BJ (cell line): ENCODE measurements around the gene PACS1. TPM values are rescaled to one million over a fixed set of nuclear protein-coding genes. Genes with fewer than 3 reads are reported as not detected.
A peak's percentile ranks its signal among the peaks of the same experiment; 100 is the strongest.

Experiments used
- CTCF ChIA-PET: fragments of 350-600 bp; formaldehyde crosslinking; extraction: SDS; loops from one replicate; lab custom pipeline; 2021; ENCODE audit warnings: antibody characterized with exemption, inconsistent platforms; lab: Yijun Ruan, JAX
- POLR2A ChIA-PET: fragments of 300-600 bp; sonication (Branson Sonifier 250); formaldehyde crosslinking; extraction: SDS; loops from one replicate; lab custom pipeline; 2021; ENCODE audit warnings: antibody characterized with exemption; lab: Charles Lee
- DNase-seq: peaks from one replicate; pipeline ENCODE4 v3.0.0-alpha.2; 2011; ENCODE audit warnings: low read depth
- H3K27me3 ChIP-seq: 2 replicates; pipeline ENCODE4 v1.6.0; 2011; ENCODE audit warnings: low read length; ENCODE audit not compliant: control insufficient read depth, insufficient read depth
- H3K36me3 ChIP-seq: 2 replicates; pipeline ENCODE4 v1.5.1; 2011; ENCODE audit warnings: low read length; ENCODE audit not compliant: control insufficient read depth, insufficient read depth
- H3K4me3 ChIP-seq: 2 replicates; pipeline ENCODE4 v1.5.1; 2011; ENCODE audit warnings: low read depth, mild to moderate bottlenecking, control low read depth, low read length
- polyA plus RNA-seq: library from polyadenylated mRNA; depleted of rRNA; stranded (reverse); fragments of >200 nt; gene quantifications from 2 replicates; pipeline ENCODE4 v1.2.3, GENCODE V29; 2011
- TF ChIP-seq, protein P1 (sequence below): IDR thresholded peaks from 2 replicates; pipeline ENCODE4 v1.5.1; 2011; ENCODE audit warnings: low read depth, mild to moderate bottlenecking, control low read depth, inconsistent platforms, low read length, moderate library complexity; ENCODE audit not compliant: insufficient read depth

The PACS1 gene
- polyA plus RNA-seq, 1 experiment = 34.3 TPM

DNA sequence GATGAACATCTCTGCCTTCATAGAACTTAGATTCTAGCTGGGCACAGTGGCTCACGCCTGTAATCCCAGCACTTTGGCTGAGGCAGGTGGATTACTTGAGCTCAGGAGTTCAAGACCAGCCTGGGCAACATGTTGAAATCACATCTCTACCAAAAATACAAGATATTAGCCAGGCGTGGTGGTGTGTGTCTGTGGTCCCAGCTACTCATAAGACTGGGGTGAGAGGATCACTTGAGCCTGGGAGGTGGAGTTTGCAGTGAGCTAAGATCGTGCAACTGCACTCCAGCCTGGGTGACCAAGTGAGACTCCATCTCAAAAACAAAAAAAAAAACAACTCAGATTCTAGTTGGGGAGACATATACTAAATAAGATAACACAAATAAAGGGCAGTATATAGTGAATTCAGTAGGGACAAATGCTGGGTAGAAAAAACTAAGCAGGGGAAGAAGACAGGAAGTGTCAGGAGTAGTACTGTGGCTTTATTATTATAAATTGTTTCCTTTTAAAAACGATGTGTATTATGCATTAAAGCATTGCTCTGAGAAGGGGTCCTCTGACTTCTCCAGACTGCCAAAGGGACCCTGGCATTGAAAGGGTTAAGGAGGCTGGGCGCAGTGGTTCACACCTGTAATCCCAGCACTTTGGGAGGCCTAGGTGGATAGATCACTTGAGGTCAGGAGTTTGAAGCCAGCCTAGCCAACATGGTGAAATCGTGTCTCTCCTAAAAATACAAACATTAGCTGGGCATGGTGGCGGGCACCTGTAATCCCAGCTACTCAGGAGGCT, 46.7 kb downstream of the PACS1 start:
- no peaks in the 10 kb centered on the region for H3K27me3 ChIP-seq
- no peaks in the 10 kb centered on the region for H3K36me3 ChIP-seq
- ChIA-PET CTCF (interaction anchor here (1.3 kb wide), 1 partner anchor 49 kb away, joined by 6 read pairs; no protein-coding TSS in a partner anchor), POLR2A (no interaction called here)
- DNase-seq = no peak
- TF ChIP-seq, protein P1, sequence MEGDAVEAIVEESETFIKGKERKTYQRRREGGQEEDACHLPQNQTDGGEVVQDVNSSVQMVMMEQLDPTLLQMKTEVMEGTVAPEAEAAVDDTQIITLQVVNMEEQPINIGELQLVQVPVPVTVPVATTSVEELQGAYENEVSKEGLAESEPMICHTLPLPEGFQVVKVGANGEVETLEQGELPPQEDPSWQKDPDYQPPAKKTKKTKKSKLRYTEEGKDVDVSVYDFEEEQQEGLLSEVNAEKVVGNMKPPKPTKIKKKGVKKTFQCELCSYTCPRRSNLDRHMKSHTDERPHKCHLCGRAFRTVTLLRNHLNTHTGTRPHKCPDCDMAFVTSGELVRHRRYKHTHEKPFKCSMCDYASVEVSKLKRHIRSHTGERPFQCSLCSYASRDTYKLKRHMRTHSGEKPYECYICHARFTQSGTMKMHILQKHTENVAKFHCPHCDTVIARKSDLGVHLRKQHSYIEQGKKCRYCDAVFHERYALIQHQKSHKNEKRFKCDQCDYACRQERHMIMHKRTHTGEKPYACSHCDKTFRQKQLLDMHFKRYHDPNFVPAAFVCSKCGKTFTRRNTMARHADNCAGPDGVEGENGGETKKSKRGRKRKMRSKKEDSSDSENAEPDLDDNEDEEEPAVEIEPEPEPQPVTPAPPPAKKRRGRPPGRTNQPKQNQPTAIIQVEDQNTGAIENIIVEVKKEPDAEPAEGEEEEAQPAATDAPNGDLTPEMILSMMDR = no peak
- H3K4me3 ChIP-seq = no peak overlapping the region

DNA sequence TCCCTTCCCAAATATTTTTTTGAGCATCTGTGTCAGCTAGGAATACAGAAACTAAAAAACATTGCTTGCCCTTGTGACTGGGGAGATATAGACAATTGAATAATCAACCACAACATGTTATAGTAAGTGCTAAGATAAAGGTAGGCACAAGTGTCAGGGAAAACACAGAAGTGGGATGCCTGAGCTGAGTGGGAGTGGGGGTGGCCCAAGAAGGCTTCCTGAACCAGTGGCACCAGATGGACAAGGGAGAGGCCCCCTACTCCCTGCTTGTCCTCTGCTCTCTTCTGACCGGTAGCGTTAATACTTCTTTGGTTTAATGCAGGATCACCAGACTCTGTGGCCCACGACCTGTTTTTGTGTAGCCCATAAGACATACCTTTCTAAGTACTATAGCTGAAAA, 48.8 kb downstream of the PACS1 start:
- CTCF ChIA-PET = interaction anchor here (0.7 to 1.7 kb wide), 4 partner anchors 29 to 73 kb away, joined by 3 to 9 read pairs (median 4); partner anchors contain the start of gene PACS1
- DNase-seq = no peak
- TF ChIP-seq, protein P1 = no peak
- H3K36me3 ChIP-seq = no peaks in the 10 kb centered on the region
- no peak overlapping the region for H3K4me3 ChIP-seq
- POLR2A ChIA-PET = interaction anchor here (0.6 to 1.5 kb wide), 2 partner anchors 8 to 469 kb away, joined by 10 to 26 read pairs; no protein-coding TSS in a partner anchor
- no peaks in the 10 kb centered on the region for H3K27me3 ChIP-seq

DNA sequence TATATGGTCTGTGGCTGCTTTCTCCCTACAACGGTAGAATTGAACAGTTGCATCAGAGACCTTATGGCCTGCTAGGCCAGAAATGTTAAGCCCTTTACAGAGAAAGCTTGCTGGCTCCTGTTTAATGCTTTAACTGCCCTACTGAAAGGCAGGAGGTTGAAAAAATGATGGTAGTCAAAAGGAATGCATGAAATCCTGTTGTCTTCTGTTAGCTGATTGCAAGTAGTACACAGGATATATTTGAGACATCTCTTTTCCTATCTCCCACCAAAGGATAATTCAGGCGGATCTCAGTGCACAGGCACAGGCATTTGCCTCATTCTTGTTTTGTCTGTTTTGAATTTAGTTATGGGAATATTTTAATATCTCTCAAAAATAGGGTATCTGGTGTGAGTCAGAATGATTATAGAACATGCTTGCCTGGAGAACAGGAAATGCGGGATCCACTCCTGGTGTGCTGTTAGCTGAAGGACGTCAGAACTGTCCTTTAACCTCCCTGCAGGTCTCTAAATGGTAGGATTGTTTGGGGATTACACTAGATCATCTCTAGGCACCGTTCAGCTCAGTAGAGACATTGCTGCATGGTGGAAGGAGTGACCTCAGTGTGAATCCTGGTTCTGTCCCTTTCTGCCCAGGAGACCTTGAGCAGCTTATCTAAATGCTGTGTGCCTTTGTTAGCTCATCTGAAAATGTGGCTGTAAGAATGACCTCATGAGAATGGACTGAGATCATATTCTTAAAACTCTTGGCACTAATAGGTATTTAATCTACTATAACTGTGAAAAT, 49.5 kb downstream of the PACS1 start:
- no peak overlapping the region for H3K4me3 ChIP-seq
- DNase-seq = peak; percentile 48
- CTCF ChIA-PET = interaction anchor here (0.7 to 1.7 kb wide), 5 partner anchors 28 to 136 kb away, joined by 3 to 9 read pairs (median 3); partner anchors contain the start of gene PACS1
- TF ChIP-seq, protein P1 = no peak
- H3K27me3 ChIP-seq = no peaks in the 10 kb centered on the region
- H3K36me3 ChIP-seq = no peaks in the 10 kb centered on the region
- POLR2A ChIA-PET = interaction anchor here (1.5 kb wide), 1 partner anchor 7 kb away, joined by 26 read pairs; no protein-coding TSS in a partner anchor

DNA sequence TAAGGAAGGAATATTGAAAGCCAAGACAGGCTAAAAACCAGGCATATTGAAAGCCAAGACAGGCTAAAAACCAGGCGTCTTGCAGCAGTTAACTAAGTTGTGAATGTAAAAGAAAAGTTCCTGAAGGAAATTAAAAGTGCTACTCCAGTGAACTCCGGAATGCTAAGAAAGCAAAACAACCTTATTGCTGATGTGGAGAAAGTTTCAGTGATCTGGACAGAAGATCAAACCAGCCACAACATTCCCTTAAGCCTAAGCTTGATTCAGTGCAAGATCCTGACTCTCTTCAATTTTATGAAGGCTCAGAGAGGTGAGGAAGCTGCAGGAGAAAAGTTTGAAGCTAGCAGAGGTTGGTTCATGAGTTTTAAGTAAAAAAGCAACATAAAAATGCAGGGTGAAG, 51.4 kb downstream of the PACS1 start:
- ChIA-PET CTCF (interaction anchor here (1.4 kb wide), 1 partner anchor 8 kb away, joined by 3 read pairs; no protein-coding TSS in a partner anchor), POLR2A (no interaction called here)
- Histone ChIP-seq H3K36me3 (no peaks in the 10 kb centered on the region), H3K27me3 (no peaks in the 10 kb centered on the region), H3K4me3 (no peak overlapping the region)
- no peak for DNase-seq
- TF ChIP-seq, protein P1 = no peak

DNA sequence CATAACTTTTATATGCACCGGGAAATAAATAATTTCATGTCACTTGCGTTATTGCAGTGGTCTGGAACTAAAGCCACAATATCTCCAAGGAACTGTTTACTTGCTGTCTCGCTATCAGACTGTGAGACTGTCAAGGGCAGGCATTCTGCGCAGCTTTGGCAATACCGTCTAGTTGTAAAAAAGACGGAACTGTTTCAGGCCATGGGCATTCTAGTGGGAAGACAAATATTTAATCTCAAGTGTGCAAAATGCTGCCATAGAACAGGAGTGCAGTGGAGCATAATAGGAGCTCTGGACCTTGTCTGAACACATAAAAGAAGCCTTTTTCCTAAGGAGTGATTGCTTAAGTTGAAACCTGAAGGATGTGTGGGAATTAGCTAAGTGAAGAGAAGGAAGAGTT, 53.8 kb downstream of the PACS1 start:
- POLR2A ChIA-PET = no interaction called here
- Histone ChIP-seq H3K27me3 (no peaks in the 10 kb centered on the region), H3K4me3 (no peak overlapping the region), H3K36me3 (no peaks in the 10 kb centered on the region)
- CTCF ChIA-PET = interaction anchor here (1.1 to 1.6 kb wide), 2 partner anchors 11 to 55 kb away, joined by 3 to 5 read pairs; no protein-coding TSS in a partner anchor
- DNase-seq = no peak
- TF ChIP-seq, protein P1 = no peak
